ENCODE data around the gene RRP1B. TPM values are rescaled to one million over a fixed set of nuclear protein-coding genes. Genes with fewer than 3 reads are reported as not detected.

Gene RRP1B
- total RNA-seq, 1 donor from 2014 or later: 70.4 TPM

DNA sequence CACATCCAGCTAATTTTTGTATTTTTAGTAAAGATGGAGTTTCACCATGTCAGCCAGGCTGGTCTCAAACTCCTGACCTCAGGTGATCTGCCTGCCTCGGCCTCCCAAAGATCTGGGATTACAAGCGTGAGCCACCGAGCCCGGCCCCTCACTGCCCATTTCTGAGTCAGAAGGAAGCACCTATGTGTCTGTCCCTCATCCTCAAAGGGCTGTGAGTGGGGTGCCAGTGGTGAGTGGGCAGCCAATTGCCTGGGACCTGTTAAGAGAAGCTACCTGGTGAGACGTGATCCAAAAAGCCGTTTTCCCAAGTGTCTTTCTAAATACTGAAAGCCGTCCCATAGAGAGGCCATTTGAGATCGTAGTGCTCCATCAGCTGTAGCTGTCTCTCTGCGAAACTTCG lies 32.4 kb downstream of the RRP1B start:
- Mint-ChIP-seq H3K36me3 (ENCODE audit: low read depth) (peaks cover 14% of the 10 kb centered on the region), H3K4me3 (no peak overlapping the region), H3K4me1 (no peaks in the 10 kb centered on the region), H3K27me3 (ENCODE audit: low read depth) (no peaks in the 10 kb centered on the region), H3K9me3 (no peaks in the 10 kb centered on the region), H3K27ac (ENCODE audit: unreplicated experiment) (no peak overlapping the region)
- DNase-seq (ENCODE audit: low read depth, low spot score): no peak
- TF ChIP-seq, protein P1, sequence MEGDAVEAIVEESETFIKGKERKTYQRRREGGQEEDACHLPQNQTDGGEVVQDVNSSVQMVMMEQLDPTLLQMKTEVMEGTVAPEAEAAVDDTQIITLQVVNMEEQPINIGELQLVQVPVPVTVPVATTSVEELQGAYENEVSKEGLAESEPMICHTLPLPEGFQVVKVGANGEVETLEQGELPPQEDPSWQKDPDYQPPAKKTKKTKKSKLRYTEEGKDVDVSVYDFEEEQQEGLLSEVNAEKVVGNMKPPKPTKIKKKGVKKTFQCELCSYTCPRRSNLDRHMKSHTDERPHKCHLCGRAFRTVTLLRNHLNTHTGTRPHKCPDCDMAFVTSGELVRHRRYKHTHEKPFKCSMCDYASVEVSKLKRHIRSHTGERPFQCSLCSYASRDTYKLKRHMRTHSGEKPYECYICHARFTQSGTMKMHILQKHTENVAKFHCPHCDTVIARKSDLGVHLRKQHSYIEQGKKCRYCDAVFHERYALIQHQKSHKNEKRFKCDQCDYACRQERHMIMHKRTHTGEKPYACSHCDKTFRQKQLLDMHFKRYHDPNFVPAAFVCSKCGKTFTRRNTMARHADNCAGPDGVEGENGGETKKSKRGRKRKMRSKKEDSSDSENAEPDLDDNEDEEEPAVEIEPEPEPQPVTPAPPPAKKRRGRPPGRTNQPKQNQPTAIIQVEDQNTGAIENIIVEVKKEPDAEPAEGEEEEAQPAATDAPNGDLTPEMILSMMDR (conservative IDR thresholded peaks at IDR 0.05): no peak

DNA sequence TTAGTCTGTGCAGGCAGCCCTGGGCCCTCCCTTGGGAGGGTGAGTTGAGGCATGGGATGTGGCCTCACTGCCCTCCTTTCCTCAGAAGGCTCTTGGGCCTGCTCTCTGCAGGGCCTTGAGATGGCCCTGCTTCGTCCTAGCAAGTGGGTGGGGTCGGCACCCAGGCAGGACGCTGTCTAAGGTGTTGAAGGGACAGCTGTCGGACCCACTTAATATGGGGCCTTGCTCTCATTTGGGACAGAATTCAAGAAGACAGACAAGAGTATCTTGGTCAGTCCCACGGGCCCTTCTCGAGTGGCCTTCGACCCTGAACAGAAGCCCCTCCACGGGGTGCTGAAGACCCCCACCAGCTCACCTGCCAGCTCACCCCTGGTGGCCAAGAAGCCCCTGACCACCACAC lies 33.6 kb downstream of the RRP1B start:
- no peaks in the 10 kb centered on the region for H3K9me3 Mint-ChIP-seq
- DNase-seq (ENCODE audit: low read depth, low spot score): no peak
- TF ChIP-seq, protein P1 (conservative IDR thresholded peaks at IDR 0.05): no peak
- H3K27ac Mint-ChIP-seq (ENCODE audit: unreplicated experiment): no peak overlapping the region
- H3K36me3 Mint-ChIP-seq (ENCODE audit: low read depth): peaks cover 10% of the 10 kb centered on the region
- no peaks in the 10 kb centered on the region for H3K27me3 Mint-ChIP-seq (ENCODE audit: low read depth)
- H3K4me1 Mint-ChIP-seq: no peaks in the 10 kb centered on the region
- no peak overlapping the region for H3K4me3 Mint-ChIP-seq

DNA sequence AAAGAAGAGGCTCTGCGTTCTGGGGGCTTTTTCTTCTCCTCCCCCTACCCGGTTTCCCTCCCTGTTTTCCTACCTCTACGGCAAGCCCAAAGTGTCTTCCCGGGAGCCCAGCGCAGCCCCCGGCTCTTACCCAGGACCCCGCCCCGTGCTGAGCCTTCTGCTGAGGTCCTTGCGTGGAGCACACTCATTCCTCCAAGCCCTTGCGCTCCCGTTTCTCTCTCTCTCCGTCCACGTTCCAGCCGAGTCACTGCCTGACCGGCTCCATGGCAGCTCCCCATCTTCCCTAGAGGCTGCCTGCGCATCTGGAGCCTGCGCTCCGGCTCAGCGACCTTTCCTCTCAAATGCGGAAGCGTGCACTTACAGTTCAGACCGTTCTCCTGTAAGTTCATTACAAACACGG lies 34.6 kb downstream of the RRP1B start:
- Mint-ChIP-seq H3K4me3 (no peak overlapping the region), H3K36me3 (ENCODE audit: low read depth) (peaks cover 12% of the 10 kb centered on the region), H3K4me1 (no peaks in the 10 kb centered on the region), H3K27ac (ENCODE audit: unreplicated experiment) (no peak overlapping the region), H3K27me3 (ENCODE audit: low read depth) (no peaks in the 10 kb centered on the region), H3K9me3 (no peaks in the 10 kb centered on the region)
- TF ChIP-seq, protein P1 (conservative IDR thresholded peaks at IDR 0.05): no peak
- no peak for DNase-seq (ENCODE audit: low read depth, low spot score)

DNA sequence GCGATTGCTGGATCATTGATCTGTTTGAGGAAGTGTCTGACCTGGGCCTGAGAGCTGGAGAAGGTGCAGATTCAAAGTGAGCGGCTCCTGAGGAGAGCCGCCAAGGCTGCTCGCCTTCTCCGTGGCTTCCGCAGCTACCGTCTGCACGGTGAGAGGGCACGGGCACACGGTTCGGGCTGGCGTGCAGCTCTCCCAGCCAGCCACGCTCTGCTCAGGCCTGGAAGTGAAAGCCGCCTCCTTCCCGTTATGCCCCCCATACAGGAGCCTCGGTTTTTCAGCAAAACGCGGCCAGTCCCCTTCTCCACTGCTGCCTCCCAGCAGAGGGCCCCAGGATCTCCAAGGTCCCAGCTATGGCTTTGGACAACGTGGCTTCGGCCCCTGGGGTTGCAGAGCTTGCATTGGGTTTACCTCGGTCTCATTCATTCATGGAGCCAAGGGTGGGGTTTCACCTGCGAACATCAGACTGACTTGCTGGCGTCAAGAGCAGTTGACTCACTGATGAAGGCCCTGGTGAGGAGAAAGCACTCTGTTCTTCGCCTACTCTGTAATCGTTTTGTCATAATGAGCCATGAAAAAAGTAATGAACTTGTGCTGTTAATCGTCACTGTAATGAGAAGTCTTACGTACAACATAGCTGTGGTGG lies 35.2 kb downstream of the RRP1B start:
- no peaks in the 10 kb centered on the region for H3K9me3 Mint-ChIP-seq
- no peaks in the 10 kb centered on the region for H3K27me3 Mint-ChIP-seq (ENCODE audit: low read depth)
- no peak overlapping the region for H3K27ac Mint-ChIP-seq (ENCODE audit: unreplicated experiment)
- TF ChIP-seq, protein P1 (conservative IDR thresholded peaks at IDR 0.05): no peak
- H3K4me3 Mint-ChIP-seq: no peak overlapping the region
- H3K36me3 Mint-ChIP-seq (ENCODE audit: low read depth): peaks cover 13% of the 10 kb centered on the region
- DNase-seq (ENCODE audit: low read depth, low spot score): no peak
- H3K4me1 Mint-ChIP-seq: peaks cover under 1% of the 10 kb centered on the region

DNA sequence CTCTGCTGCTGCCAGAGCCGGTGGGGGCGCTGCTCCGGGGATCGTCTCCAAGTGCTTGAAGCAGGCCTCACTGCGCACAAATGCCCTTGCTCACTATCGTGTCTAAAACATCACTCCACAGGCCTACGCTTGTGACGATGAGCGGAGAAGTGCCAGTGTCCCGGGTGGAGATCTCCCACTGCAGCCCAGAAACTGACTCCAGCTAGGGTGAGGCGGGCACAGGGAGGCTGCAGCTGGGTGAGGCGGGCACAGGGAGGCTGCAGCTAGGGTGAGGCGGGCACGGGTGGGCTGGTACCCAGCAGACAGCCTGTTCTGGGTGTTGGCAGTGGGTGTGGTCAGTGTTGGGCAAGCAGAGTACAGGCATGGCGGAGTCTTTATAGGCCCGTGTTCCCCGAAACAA lies 36.9 kb downstream of the RRP1B start:
- no peak overlapping the region for H3K4me3 Mint-ChIP-seq
- H3K36me3 Mint-ChIP-seq (ENCODE audit: low read depth): peaks cover 8% of the 10 kb centered on the region
- DNase-seq (ENCODE audit: low read depth, low spot score): no peak
- H3K27me3 Mint-ChIP-seq (ENCODE audit: low read depth): no peaks in the 10 kb centered on the region
- no peaks in the 10 kb centered on the region for H3K9me3 Mint-ChIP-seq
- TF ChIP-seq, protein P1 (conservative IDR thresholded peaks at IDR 0.05): no peak
- H3K27ac Mint-ChIP-seq (ENCODE audit: unreplicated experiment): no peak overlapping the region
- peaks cover 13% of the 10 kb centered on the region for H3K4me1 Mint-ChIP-seq
